Measurements from ENCODE around the gene THOC6.
A peak's percentile ranks its signal among the peaks of the same experiment; 100 is the strongest.
"Not testable (repeated sequence)": the region's sequence is repeated elsewhere in the genome, so short reads cannot be mapped to it uniquely, and the experiment has no call there.

Gene THOC6

GRCh38 chr16:3054965-3055733, 31.3 kb downstream of the THOC6 start:
- DNase-seq (ENCODE audit: low read depth): no peak

- not testable (repeated sequence) for DNase-seq (ENCODE audit: low read depth)
These were observed 31.9 kb downstream of the THOC6 start for GRCh38 chr16:3055734-3056115.

GRCh38 chr16:3056336-3057180, 32.7 kb downstream of the THOC6 start:
- no peak for DNase-seq (ENCODE audit: low read depth)

GRCh38 chr16:3057181-3058138, 33.6 kb downstream of the THOC6 start:
- DNase-seq (ENCODE audit: low read depth): no peak

- no peak for DNase-seq (ENCODE audit: low read depth)
These were observed 34.5 kb downstream of the THOC6 start for GRCh38 chr16:3058139-3059030.

GRCh38 chr16:3059041-3059722, 35.3 kb downstream of the THOC6 start:
- no peak for DNase-seq (ENCODE audit: low read depth)

GRCh38 chr16:3059723-3060242, 35.9 kb downstream of the THOC6 start:
- DNase-seq (ENCODE audit: low read depth): no peak

GRCh38 chr16:3060339-3061127, 36.7 kb downstream of the THOC6 start:
- DNase-seq (ENCODE audit: low read depth): no peak

GRCh38 chr16:3062553-3062952, 38.7 kb downstream of the THOC6 start:
- DNase-seq (ENCODE audit: low read depth): no peak

- DNase-seq (ENCODE audit: low read depth): no peak
These were observed 40.0 kb downstream of the THOC6 start for GRCh38 chr16:3063625-3064386.

GRCh38 chr16:3065069-3065741, 41.4 kb downstream of the THOC6 start, which contains the start of gene IL32:
IL32 (plus strand) TSS chr16:3065640; CDS start chr16:3065812, 172 bp downstream.
- DNase-seq (ENCODE audit: low read depth): peak; percentile 67

- no peak for DNase-seq (ENCODE audit: low read depth)
These were observed 42.1 kb downstream of the THOC6 start for GRCh38 chr16:3065742-3066439.

GRCh38 chr16:3066440-3066748, 42.6 kb downstream of the THOC6 start:
- DNase-seq (ENCODE audit: low read depth): no peak

GRCh38 chr16:3068487-3068886, 44.7 kb downstream of the THOC6 start:
- DNase-seq (ENCODE audit: low read depth): no peak

- not testable (repeated sequence) for DNase-seq (ENCODE audit: low read depth)
These were observed 45.3 kb downstream of the THOC6 start for GRCh38 chr16:3069146-3069545.

- DNase-seq (ENCODE audit: low read depth): no peak
These were observed 46.8 kb downstream of the THOC6 start for GRCh38 chr16:3070608-3071111.

- no peak for DNase-seq (ENCODE audit: low read depth)
These were observed 47.8 kb downstream of the THOC6 start for GRCh38 chr16:3071655-3072054.
